Ectodermal cell (in vitro differentiated cells): ENCODE data around the gene LDLRAD3.

Experiments
- H3K27ac ChIP-seq: 2 replicates; pipeline ENCODE4 v1.7.0; 2013; ENCODE audit warnings: mild to moderate bottlenecking, low read depth, low read length; ENCODE audit not compliant: insufficient read depth, poor library complexity, severe bottlenecking
- H3K27me3 ChIP-seq: 2 replicates; pipeline ENCODE4 v1.7.0; 2013; ENCODE audit warnings: mild to moderate bottlenecking, low read length; ENCODE audit not compliant: insufficient read depth, control insufficient read depth, poor library complexity, severe bottlenecking
- H3K36me3 ChIP-seq: one replicate; pipeline ENCODE4 v1.7.0; 2013; ENCODE audit warnings: low read length; ENCODE audit not compliant: control insufficient read depth, insufficient read depth
- H3K4me1 ChIP-seq: one replicate; pipeline ENCODE4 v1.7.0; 2013; ENCODE audit warnings: low read length; ENCODE audit not compliant: control insufficient read depth, insufficient read depth
- H3K4me3 ChIP-seq: 2 replicates; pipeline ENCODE4 v1.7.0; 2013; ENCODE audit warnings: low read depth, low read length, control low read depth; ENCODE audit not compliant: insufficient read depth
- H3K9me3 ChIP-seq: 2 replicates; pipeline ENCODE4 v1.7.0; 2013; ENCODE audit warnings: mild to moderate bottlenecking, low read length, moderate library complexity; ENCODE audit not compliant: control insufficient read depth
- WGBS, 2 experiments: methylation state at CpG; one replicate each; pipeline ENCODE4 v1.1.7; 2013; ENCODE audit warnings: missing lambda C conversion rate in 2 of 2; 5-methylcytosine and 5-hydroxymethylcytosine counted together

Gene LDLRAD3

GRCh38 chr11:36148701-36149100, 204.8 kb downstream of the LDLRAD3 start:
- Histone ChIP-seq H3K27me3 (no peaks in the 10 kb centered on the region), H3K4me3 (no peak overlapping the region), H3K9me3 (no peaks in the 10 kb centered on the region), H3K36me3 (no peaks in the 10 kb centered on the region), H3K4me1 (peaks cover 14% of the 10 kb centered on the region), H3K27ac (no peak overlapping the region)
- WGBS, 2 experiments = 94 to 97% methylated on average over 3 of the region's 3 CpGs

GRCh38 chr11:36149538-36150242, 205.8 kb downstream of the LDLRAD3 start:
- Histone ChIP-seq H3K4me1 (peaks cover 14% of the 10 kb centered on the region), H3K27me3 (no peaks in the 10 kb centered on the region), H3K9me3 (no peaks in the 10 kb centered on the region), H3K4me3 (no peak overlapping the region), H3K36me3 (no peaks in the 10 kb centered on the region), H3K27ac (no peak overlapping the region)
- WGBS, 2 experiments = 75 to 85% methylated on average over 8 of the region's 8 CpGs

GRCh38 chr11:36150986-36151385, 207.1 kb downstream of the LDLRAD3 start:
- WGBS, 2 experiments = 97 to 98% methylated on average over 4 of the region's 4 CpGs
- no peaks in the 10 kb centered on the region for H3K36me3 ChIP-seq
- H3K4me3 ChIP-seq = no peak overlapping the region
- no peak overlapping the region for H3K27ac ChIP-seq
- H3K27me3 ChIP-seq = no peaks in the 10 kb centered on the region
- peaks cover 14% of the 10 kb centered on the region for H3K4me1 ChIP-seq
- no peaks in the 10 kb centered on the region for H3K9me3 ChIP-seq

- Histone ChIP-seq H3K4me1 (peaks cover 12% of the 10 kb centered on the region), H3K36me3 (no peaks in the 10 kb centered on the region), H3K27me3 (no peaks in the 10 kb centered on the region), H3K9me3 (no peaks in the 10 kb centered on the region), H3K27ac (no peak overlapping the region), H3K4me3 (no peak overlapping the region)
- 93% methylated on average over 7 of the region's 7 CpGs for WGBS, 2 experiments
Measured at GRCh38 chr11:36151933-36152580, 208.2 kb downstream of the LDLRAD3 start.

GRCh38 chr11:36153551-36153950, 209.7 kb downstream of the LDLRAD3 start:
- peaks cover 12% of the 10 kb centered on the region for H3K4me1 ChIP-seq
- no peaks in the 10 kb centered on the region for H3K36me3 ChIP-seq
- H3K4me3 ChIP-seq = no peak overlapping the region
- 97 to 100% methylated on average over 2 of the region's 2 CpGs for WGBS, 2 experiments
- H3K27ac ChIP-seq = no peak overlapping the region
- H3K9me3 ChIP-seq = no peaks in the 10 kb centered on the region
- H3K27me3 ChIP-seq = no peaks in the 10 kb centered on the region

GRCh38 chr11:36155124-36155561, 211.3 kb downstream of the LDLRAD3 start:
- no peaks in the 10 kb centered on the region for H3K27me3 ChIP-seq
- no peak overlapping the region for H3K4me3 ChIP-seq
- peaks cover 21% of the 10 kb centered on the region for H3K4me1 ChIP-seq
- WGBS, 2 experiments = 91 to 95% methylated on average over 8 of the region's 8 CpGs
- H3K36me3 ChIP-seq = no peaks in the 10 kb centered on the region
- H3K9me3 ChIP-seq = no peaks in the 10 kb centered on the region
- H3K27ac ChIP-seq = no peak overlapping the region

- Histone ChIP-seq H3K4me1 (peaks cover 23% of the 10 kb centered on the region), H3K9me3 (no peaks in the 10 kb centered on the region), H3K4me3 (no peak overlapping the region), H3K27me3 (no peaks in the 10 kb centered on the region), H3K27ac (no peak overlapping the region), H3K36me3 (no peaks in the 10 kb centered on the region)
- WGBS, 2 experiments = 94% methylated on average over 6 of the region's 6 CpGs
Measured at GRCh38 chr11:36155770-36156160, 211.9 kb downstream of the LDLRAD3 start.

GRCh38 chr11:36156161-36156816, 212.4 kb downstream of the LDLRAD3 start:
- H3K27ac ChIP-seq = no peak overlapping the region
- H3K9me3 ChIP-seq = no peaks in the 10 kb centered on the region
- no peaks in the 10 kb centered on the region for H3K27me3 ChIP-seq
- peaks cover 23% of the 10 kb centered on the region for H3K4me1 ChIP-seq
- H3K4me3 ChIP-seq = no peak overlapping the region
- 88 to 95% methylated on average over 4 of the region's 4 CpGs for WGBS, 2 experiments
- no peaks in the 10 kb centered on the region for H3K36me3 ChIP-seq

- Histone ChIP-seq H3K27me3 (no peaks in the 10 kb centered on the region), H3K4me1 (peaks cover 23% of the 10 kb centered on the region), H3K36me3 (no peaks in the 10 kb centered on the region), H3K27ac (no peak overlapping the region), H3K4me3 (no peak overlapping the region), H3K9me3 (no peaks in the 10 kb centered on the region)
- WGBS, 2 experiments = 90 to 91% methylated on average over 4 to 5 of the region's 5 CpGs
Measured at GRCh38 chr11:36156817-36157519, 213.1 kb downstream of the LDLRAD3 start.

GRCh38 chr11:36160091-36160490, 216.2 kb downstream of the LDLRAD3 start:
- Histone ChIP-seq H3K4me1 (peaks cover 21% of the 10 kb centered on the region), H3K27ac (peak overlapping the region; percentile 46), H3K4me3 (no peak overlapping the region), H3K36me3 (no peaks in the 10 kb centered on the region), H3K9me3 (no peaks in the 10 kb centered on the region), H3K27me3 (no peaks in the 10 kb centered on the region)
- WGBS, 2 experiments = 82 to 83% methylated on average over 8 to 9 of the region's 10 CpGs
